Keratinocyte (primary cell): Measurements from ENCODE around the gene CLIC3. TPM values are rescaled to one million over a fixed set of nuclear protein-coding genes. Genes with fewer than 3 reads are reported as not detected.

Experiments
- DNase-seq: peaks from one replicate; pipeline ENCODE4 v3.0.0-alpha.2; 2011; ENCODE audit warnings: low read depth, missing footprints, low spot score
- FAIRE-seq: peaks from 2 replicates; lab custom pipeline; 2011; peaks lifted over from hg19 to GRCh38; lab: Jason Lieb, UNC
- H2AFZ ChIP-seq: 2 replicates; pipeline ENCODE4 v1.6.0; 2012; ENCODE audit warnings: low read length, control low read depth, inconsistent platforms; ENCODE audit not compliant: control insufficient read depth
- H3K27ac ChIP-seq: 2 replicates; pipeline ENCODE4 v1.5.1; 2011; ENCODE audit warnings: low read length; ENCODE audit not compliant: control insufficient read depth, insufficient read depth
- H3K27me3 ChIP-seq: 3 replicates; pipeline ENCODE4 v1.6.0; 2011; ENCODE audit warnings: low read length; ENCODE audit not compliant: control insufficient read depth, insufficient read depth; ENCODE audit errors: extremely low read depth
- H3K36me3 ChIP-seq, 2 experiments: 2 replicates in 1 of 2; 3 replicates in 1 of 2; pipeline ENCODE4 v1.5.1; 2011; ENCODE audit warnings: low read length in 2 of 2, mild to moderate bottlenecking in 1 of 2; ENCODE audit not compliant: control insufficient read depth in 2 of 2, insufficient read depth in 2 of 2; ENCODE audit errors: extremely low read depth in 1 of 2
- H3K4me1 ChIP-seq: 3 replicates; pipeline ENCODE4 v1.5.1; 2011; ENCODE audit warnings: low read length; ENCODE audit not compliant: control insufficient read depth, insufficient read depth; ENCODE audit errors: extremely low read depth
- H3K4me2 ChIP-seq: 3 replicates; pipeline ENCODE4 v1.6.0; 2011; ENCODE audit warnings: low read depth, low read length; ENCODE audit not compliant: control insufficient read depth, insufficient read depth; ENCODE audit errors: extremely low read depth
- H3K4me3 ChIP-seq, 3 experiments: fragments of 200-600 bp in 1 of 3; sonication (generic) in 1 of 3; 2 replicates in 2 of 3; 3 replicates in 1 of 3; pipeline ENCODE4 v1.5.1; 2011 to 2016; ENCODE audit warnings: low read length in 3 of 3, mild to moderate bottlenecking in 3 of 3, control low read depth in 2 of 3, inconsistent platforms in 1 of 3, low read depth in 1 of 3, mixed read lengths in 1 of 3, mixed run types in 1 of 3, moderate library complexity in 1 of 3; ENCODE audit not compliant: control insufficient read depth in 2 of 3, insufficient read depth in 2 of 3; ENCODE audit errors: extremely low read depth in 1 of 3
- H3K79me2 ChIP-seq: 2 replicates; pipeline ENCODE4 v1.6.0; 2012; ENCODE audit warnings: low read length; ENCODE audit not compliant: control insufficient read depth, insufficient read depth
- H3K9ac ChIP-seq: 3 replicates; pipeline ENCODE4 v1.6.0; 2011; ENCODE audit warnings: low read length; ENCODE audit not compliant: control insufficient read depth, insufficient read depth; ENCODE audit errors: extremely low read depth
- H3K9me1 ChIP-seq: 3 replicates; pipeline ENCODE4 v1.6.0; 2011; ENCODE audit warnings: low read length; ENCODE audit not compliant: control insufficient read depth, insufficient read depth; ENCODE audit errors: extremely low read depth
- H3K9me3 ChIP-seq: 2 replicates; pipeline ENCODE4 v1.5.1; 2012; ENCODE audit warnings: low read depth, low read length; ENCODE audit not compliant: control insufficient read depth
- H4K20me1 ChIP-seq: 3 replicates; pipeline ENCODE4 v1.6.0; 2011; ENCODE audit warnings: low read length; ENCODE audit not compliant: control insufficient read depth, insufficient read depth; ENCODE audit errors: extremely low read depth
- EZH2 ChIP-seq: IDR thresholded peaks from one replicate; pipeline ENCODE4 v1.6.1; 2012; ENCODE audit warnings: inconsistent platforms, mild to moderate bottlenecking, low read length, moderate library complexity
- dilution Hi-C: fragments of 300-500 bp; cut with MboI; formaldehyde crosslinking; loops from one replicate; pipeline ENCODE4 v1.7.0; 2020; ENCODE audit warnings: low sequenced_read_pairs; ENCODE audit not compliant: extremely low pct_ligation_motif_present
- polyA plus RNA-seq, 5 experiments: library from polyadenylated mRNA; depleted of rRNA in 3 of 5; stranded (reverse) in 3 of 5; stranded (forward) in 1 of 5; unstranded in 1 of 5; fragments of >200 nt; gene quantifications; 1 replicate in 1 of 5; 2 replicates in 3 of 5; 3 replicates in 1 of 5; pipeline versions ENCODE4 v1.2.1 to v1.2.3, GENCODE V29; 2011 to 2012; ENCODE audit warnings: missing spikeins in 2 of 5, low read depth in 1 of 5, low replicate concordance in 1 of 5
- TF ChIP-seq, protein P1 (sequence below), 3 experiments: IDR thresholded peaks in 1 of 3; conservative IDR thresholded peaks in 1 of 3; optimal IDR thresholded peaks in 1 of 3; 2 replicates in 2 of 3; 3 replicates in 1 of 3; pipeline versions ENCODE3 to v1.5.1; 2011; ENCODE audit warnings: low read length in 3 of 3, mild to moderate bottlenecking in 3 of 3, moderate library complexity in 2 of 3, control low read depth in 1 of 3, inconsistent platforms in 1 of 3; ENCODE audit not compliant: insufficient read depth in 2 of 3; ENCODE audit errors: extremely low read depth in 1 of 3

CLIC3 gene
- polyA plus RNA-seq, 1 donor (not counting 4 experiments of a cell fraction or from before 2014, with no cell fraction given), result 5.5 TPM

DNA sequence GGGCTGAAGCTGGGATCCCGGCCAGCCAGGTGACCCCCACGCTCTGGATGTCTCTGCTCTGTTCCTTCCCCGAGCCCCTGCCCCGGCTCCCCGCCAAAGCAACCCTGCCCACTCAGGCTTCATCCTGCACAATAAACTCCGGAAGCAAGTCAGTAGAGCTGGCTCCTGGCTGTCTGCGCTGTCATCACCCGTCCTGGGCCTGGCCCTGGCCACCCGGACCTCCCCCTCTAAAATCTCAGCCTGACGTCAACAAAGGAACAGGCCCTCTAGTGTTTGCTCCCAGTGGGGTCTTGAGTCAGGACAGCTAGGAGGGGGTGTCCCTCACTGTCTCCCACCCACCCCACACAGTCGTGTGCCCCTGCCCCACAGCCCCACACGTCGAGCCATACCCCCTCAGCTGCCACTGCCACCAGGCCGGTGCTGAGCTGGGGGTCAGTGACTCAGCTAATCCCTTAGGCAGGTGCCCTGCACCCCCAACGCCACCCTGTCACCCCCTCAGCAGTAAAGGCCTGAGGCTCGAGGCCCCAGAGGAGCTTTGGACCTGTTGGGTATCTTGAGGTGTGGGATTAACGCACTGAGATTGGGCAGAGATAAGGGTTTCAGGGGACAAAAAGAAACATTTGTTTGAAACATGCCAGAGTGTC lies 14.7 kb downstream of the CLIC3 start:
- H3K4me3 ChIP-seq, result no peak overlapping the region
- no peaks in the 10 kb centered on the region for H4K20me1 ChIP-seq
- H3K27me3 ChIP-seq, result peaks cover 27% of the 10 kb centered on the region
- FAIRE-seq, result no peak
- dilution Hi-C loops, result no loop called here
- H3K9me3 ChIP-seq, result no peaks in the 10 kb centered on the region
- no peak overlapping the region for H2AFZ ChIP-seq
- no peak overlapping the region for H3K4me2 ChIP-seq
- no peak for TF ChIP-seq EZH2
- TF ChIP-seq, protein P1, sequence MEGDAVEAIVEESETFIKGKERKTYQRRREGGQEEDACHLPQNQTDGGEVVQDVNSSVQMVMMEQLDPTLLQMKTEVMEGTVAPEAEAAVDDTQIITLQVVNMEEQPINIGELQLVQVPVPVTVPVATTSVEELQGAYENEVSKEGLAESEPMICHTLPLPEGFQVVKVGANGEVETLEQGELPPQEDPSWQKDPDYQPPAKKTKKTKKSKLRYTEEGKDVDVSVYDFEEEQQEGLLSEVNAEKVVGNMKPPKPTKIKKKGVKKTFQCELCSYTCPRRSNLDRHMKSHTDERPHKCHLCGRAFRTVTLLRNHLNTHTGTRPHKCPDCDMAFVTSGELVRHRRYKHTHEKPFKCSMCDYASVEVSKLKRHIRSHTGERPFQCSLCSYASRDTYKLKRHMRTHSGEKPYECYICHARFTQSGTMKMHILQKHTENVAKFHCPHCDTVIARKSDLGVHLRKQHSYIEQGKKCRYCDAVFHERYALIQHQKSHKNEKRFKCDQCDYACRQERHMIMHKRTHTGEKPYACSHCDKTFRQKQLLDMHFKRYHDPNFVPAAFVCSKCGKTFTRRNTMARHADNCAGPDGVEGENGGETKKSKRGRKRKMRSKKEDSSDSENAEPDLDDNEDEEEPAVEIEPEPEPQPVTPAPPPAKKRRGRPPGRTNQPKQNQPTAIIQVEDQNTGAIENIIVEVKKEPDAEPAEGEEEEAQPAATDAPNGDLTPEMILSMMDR (optimal IDR thresholded peaks at IDR 0.05 in 1 of 3, IDR thresholded peaks at IDR 0.05 in 1 of 3, conservative IDR thresholded peaks at IDR 0.05 in 1 of 3; ENCODE audit: extremely low read depth in 1 of 3, insufficient read depth in 2 of 3, low read length in 3 of 3), result no peak
- no peaks in the 10 kb centered on the region for H3K4me1 ChIP-seq
- H3K79me2 ChIP-seq, result no peaks in the 10 kb centered on the region
- no peaks in the 10 kb centered on the region for H3K36me3 ChIP-seq
- H3K9ac ChIP-seq, result no peak overlapping the region
- no peak for DNase-seq
- H3K27ac ChIP-seq, result no peak overlapping the region
- no peaks in the 10 kb centered on the region for H3K9me1 ChIP-seq

DNA sequence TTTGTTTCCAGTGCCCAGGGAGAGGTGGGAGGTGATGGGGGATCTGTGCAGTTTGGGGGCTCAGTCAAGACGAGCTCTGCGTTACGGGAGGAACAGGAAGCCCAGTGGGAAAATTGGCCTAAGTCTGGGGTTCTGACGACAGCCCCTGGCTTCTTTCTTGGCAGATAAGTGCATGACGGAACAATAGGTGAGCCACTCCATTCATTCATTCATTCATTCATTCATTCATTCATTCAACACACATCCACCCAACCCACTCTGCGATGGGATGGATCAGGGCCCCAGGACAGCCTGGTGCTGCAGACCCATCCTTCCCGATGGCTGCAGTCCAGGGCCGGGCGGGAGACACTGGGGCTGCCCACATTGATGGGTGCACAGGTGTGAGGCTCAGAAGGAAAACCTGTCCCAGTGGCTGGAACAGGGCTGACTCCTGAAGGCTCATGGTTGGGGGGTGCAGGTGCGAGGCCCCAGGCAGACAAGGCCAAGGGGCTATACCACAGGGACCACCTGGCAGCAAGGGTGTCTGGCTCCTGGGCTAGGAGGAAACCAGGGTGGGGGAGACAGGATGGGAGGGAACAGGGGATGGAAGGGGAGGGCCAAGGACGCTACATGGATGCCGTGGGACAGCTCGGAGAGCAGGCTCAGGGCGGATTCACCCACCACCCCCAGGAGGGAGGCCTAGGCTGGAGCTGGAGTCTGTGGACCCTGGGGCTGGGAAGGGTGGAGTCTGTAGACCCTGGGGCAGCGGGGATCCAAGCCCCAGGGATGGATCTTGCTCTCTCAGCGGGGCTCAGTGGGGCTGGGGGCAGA lies 15.5 kb downstream of the CLIC3 start:
- dilution Hi-C loops, result no loop called here
- no peak overlapping the region for H3K9ac ChIP-seq
- no peak for DNase-seq

More for the DNA sequence above, 15.5 kb downstream of the CLIC3 start:
- no peak for FAIRE-seq
- H3K79me2 ChIP-seq, result no peaks in the 10 kb centered on the region
- H3K4me2 ChIP-seq, result no peak overlapping the region
- H3K9me3 ChIP-seq, result no peaks in the 10 kb centered on the region
- H4K20me1 ChIP-seq, result no peaks in the 10 kb centered on the region
- H3K4me3 ChIP-seq, result no peak overlapping the region
- peaks cover 23% of the 10 kb centered on the region for H3K27me3 ChIP-seq
- TF ChIP-seq EZH2, result no peak
- TF ChIP-seq, protein P1 (optimal IDR thresholded peaks at IDR 0.05 in 1 of 3, IDR thresholded peaks at IDR 0.05 in 1 of 3, conservative IDR thresholded peaks at IDR 0.05 in 1 of 3; ENCODE audit: extremely low read depth in 1 of 3, insufficient read depth in 2 of 3, low read length in 3 of 3), result no peak
- no peak overlapping the region for H2AFZ ChIP-seq
- no peaks in the 10 kb centered on the region for H3K36me3 ChIP-seq
- no peaks in the 10 kb centered on the region for H3K9me1 ChIP-seq
- H3K4me1 ChIP-seq, result no peaks in the 10 kb centered on the region
- no peak overlapping the region for H3K27ac ChIP-seq
